ENCODE results near the gene PSMD3. TPM values are rescaled to one million over a fixed set of nuclear protein-coding genes. Genes with fewer than 3 reads are reported as not detected.

PSMD3 gene
- total and polyA plus RNA-seq, 2 experiments from 2014 or later = 92.1 to 114 TPM

GRCh38 chr17:39953471-39953888 is 27.1 kb upstream of the PSMD3 start:
- Histone ChIP-seq H3K79me2 (no peaks in the 10 kb centered on the region), H3K9me2 (replicated peaks; ENCODE audit: insufficient read depth) (no peaks in the 10 kb centered on the region), H3K27ac (peak overlapping the region; percentile 43), H3K36me3 (replicated peaks; ENCODE audit: insufficient read depth, low read depth) (no peaks in the 10 kb centered on the region), H3K4me2 (peak overlapping the region; percentile 89), H3K4me3 (peak overlapping the region; percentile 11), H3K4me1 (ENCODE audit: insufficient read depth) (peaks cover 8% of the 10 kb centered on the region), H3K9me3 (ENCODE audit: low read depth) (no peaks in the 10 kb centered on the region), H2AFZ (peak overlapping the region; percentile 97), H3K27me3 (no peaks in the 10 kb centered on the region), H4K20me1 (ENCODE audit: insufficient read depth, poor library complexity, severe bottlenecking) (no peaks in the 10 kb centered on the region)
- WGBS (ENCODE audit: low lambda C conversion rate, missing lambda C conversion rate) = 40% methylated on average over 8 of the region's 9 CpGs
- TF ChIP-seq EZH2phosphoT487 (IDR thresholded peaks at IDR 0.05; ENCODE audit: low read depth, severe bottlenecking, unreplicated experiment) (no peak), EZH2 (IDR thresholded peaks at IDR 0.05; ENCODE audit: borderline replicate concordance) (no peak), CTCF (IDR thresholded peaks at IDR 0.05; ENCODE audit: poor library complexity) (no peak)
- no peak for DNase-seq (ENCODE audit: low spot score)

DNA sequence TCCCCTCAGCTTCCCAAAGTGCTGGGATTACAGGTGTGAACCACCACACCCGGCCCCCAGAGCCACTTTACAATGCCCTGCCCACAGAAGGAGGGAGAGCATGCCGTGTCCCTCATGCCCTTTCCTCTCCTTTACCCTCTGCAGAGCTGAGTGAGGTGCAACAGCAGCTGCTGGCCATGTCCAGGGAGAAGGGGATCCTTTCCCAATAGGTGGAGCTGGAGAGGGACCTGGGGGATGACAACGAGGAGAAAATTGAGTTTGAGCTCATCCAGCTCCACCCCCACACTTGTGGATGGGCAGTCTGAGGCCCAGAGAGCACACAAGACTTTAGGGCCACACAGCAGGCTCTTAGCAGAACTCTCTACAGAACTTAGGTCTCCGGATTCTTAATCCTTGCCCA is 25.7 kb upstream of the PSMD3 start:
- H3K27ac ChIP-seq = no peak overlapping the region
- H3K4me2 ChIP-seq = no peak overlapping the region
- H3K79me2 ChIP-seq = no peaks in the 10 kb centered on the region
- no peaks in the 10 kb centered on the region for H4K20me1 ChIP-seq (ENCODE audit: insufficient read depth, poor library complexity, severe bottlenecking)
- no peak overlapping the region for H3K4me3 ChIP-seq
- WGBS (ENCODE audit: low lambda C conversion rate, missing lambda C conversion rate) = 65% methylated on average over 3 of the region's 4 CpGs
- peaks cover 11% of the 10 kb centered on the region for H3K4me1 ChIP-seq (ENCODE audit: insufficient read depth)
- H3K36me3 ChIP-seq (replicated peaks; ENCODE audit: insufficient read depth, low read depth) = no peaks in the 10 kb centered on the region
- no peak for TF ChIP-seq EZH2phosphoT487 (IDR thresholded peaks at IDR 0.05; ENCODE audit: low read depth, severe bottlenecking, unreplicated experiment)
- no peak for TF ChIP-seq EZH2 (IDR thresholded peaks at IDR 0.05; ENCODE audit: borderline replicate concordance)
- no peak for TF ChIP-seq CTCF (IDR thresholded peaks at IDR 0.05; ENCODE audit: poor library complexity)
- DNase-seq (ENCODE audit: low spot score) = no peak
- no peaks in the 10 kb centered on the region for H3K9me3 ChIP-seq (ENCODE audit: low read depth)
- no peaks in the 10 kb centered on the region for H3K27me3 ChIP-seq
- H2AFZ ChIP-seq = no peak overlapping the region
- H3K9me2 ChIP-seq (replicated peaks; ENCODE audit: insufficient read depth) = no peaks in the 10 kb centered on the region

DNA sequence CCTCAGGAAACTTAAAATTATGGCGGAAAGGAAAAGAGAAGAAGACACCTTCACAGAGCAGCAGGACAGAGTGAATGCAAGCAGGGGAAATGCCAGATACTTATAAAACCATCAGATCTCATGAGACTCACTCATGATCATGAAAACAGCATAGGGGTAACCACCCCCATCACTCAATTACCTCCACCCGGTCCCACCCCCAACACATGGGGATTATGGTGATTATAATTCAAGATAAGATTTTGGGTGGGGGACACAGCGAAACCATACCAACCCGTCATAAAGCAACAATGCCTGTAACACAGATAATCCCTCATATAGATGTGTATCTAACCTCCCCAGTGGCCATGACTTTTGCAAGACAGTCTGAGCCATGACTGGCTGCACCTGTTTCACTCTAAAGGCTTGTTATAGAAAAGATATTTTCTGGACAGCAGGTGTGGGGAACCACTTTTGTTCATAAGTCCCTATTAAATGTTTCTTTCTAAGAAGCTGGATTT is 24.8 kb upstream of the PSMD3 start:
- no peak overlapping the region for H3K4me3 ChIP-seq
- no peaks in the 10 kb centered on the region for H3K79me2 ChIP-seq
- H3K27me3 ChIP-seq = no peaks in the 10 kb centered on the region
- no peaks in the 10 kb centered on the region for H3K36me3 ChIP-seq (replicated peaks; ENCODE audit: insufficient read depth, low read depth)
- WGBS (ENCODE audit: low lambda C conversion rate, missing lambda C conversion rate) = 53% methylated on average over 4 of the region's 4 CpGs
- H3K27ac ChIP-seq = no peak overlapping the region
- no peak overlapping the region for H2AFZ ChIP-seq
- H3K4me2 ChIP-seq = no peak overlapping the region
- no peaks in the 10 kb centered on the region for H3K9me2 ChIP-seq (replicated peaks; ENCODE audit: insufficient read depth)
- TF ChIP-seq EZH2phosphoT487 (IDR thresholded peaks at IDR 0.05; ENCODE audit: low read depth, severe bottlenecking, unreplicated experiment) (no peak), EZH2 (IDR thresholded peaks at IDR 0.05; ENCODE audit: borderline replicate concordance) (no peak), CTCF (IDR thresholded peaks at IDR 0.05; ENCODE audit: poor library complexity) (no peak)
- H4K20me1 ChIP-seq (ENCODE audit: insufficient read depth, poor library complexity, severe bottlenecking) = no peaks in the 10 kb centered on the region
- H3K4me1 ChIP-seq (ENCODE audit: insufficient read depth) = peaks cover 17% of the 10 kb centered on the region
- DNase-seq (ENCODE audit: low spot score) = no peak
- H3K9me3 ChIP-seq (ENCODE audit: low read depth) = no peaks in the 10 kb centered on the region
